Measurements from ENCODE around the gene SLC16A3.

SLC16A3 gene

DNA sequence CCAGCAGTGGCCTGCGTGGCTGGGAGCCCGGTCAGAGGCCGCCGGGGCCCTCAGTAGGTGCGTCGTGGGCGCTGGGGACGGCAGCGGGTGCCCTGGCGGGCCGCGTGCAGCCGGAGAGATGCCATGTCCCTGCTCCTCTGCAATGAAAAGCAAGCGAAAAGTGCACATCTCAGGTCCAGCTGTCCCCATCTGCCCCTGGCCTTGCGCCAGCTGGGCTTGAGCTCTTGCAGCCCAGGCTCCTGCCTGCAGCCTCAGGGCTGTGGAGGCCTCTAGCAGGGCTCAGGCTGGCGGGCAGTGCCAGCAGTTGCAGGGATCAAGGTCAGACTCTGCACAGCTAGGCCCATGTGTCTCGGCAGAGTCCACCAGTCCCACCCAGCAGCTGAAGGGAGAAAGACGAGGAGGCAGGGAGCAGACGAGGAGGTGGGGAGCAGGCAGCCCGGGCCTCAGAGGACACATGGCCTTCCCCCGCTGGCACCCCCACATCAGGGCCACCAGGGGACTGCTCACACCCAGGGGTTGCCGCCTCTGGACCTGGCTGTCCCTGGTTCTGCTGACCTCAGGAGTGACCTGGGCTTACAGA lies 11.2 kb downstream of the SLC16A3 start:
- DNase-seq (ENCODE audit: extremely low read depth, low read depth): no peak
- TF ChIP-seq, protein P1, sequence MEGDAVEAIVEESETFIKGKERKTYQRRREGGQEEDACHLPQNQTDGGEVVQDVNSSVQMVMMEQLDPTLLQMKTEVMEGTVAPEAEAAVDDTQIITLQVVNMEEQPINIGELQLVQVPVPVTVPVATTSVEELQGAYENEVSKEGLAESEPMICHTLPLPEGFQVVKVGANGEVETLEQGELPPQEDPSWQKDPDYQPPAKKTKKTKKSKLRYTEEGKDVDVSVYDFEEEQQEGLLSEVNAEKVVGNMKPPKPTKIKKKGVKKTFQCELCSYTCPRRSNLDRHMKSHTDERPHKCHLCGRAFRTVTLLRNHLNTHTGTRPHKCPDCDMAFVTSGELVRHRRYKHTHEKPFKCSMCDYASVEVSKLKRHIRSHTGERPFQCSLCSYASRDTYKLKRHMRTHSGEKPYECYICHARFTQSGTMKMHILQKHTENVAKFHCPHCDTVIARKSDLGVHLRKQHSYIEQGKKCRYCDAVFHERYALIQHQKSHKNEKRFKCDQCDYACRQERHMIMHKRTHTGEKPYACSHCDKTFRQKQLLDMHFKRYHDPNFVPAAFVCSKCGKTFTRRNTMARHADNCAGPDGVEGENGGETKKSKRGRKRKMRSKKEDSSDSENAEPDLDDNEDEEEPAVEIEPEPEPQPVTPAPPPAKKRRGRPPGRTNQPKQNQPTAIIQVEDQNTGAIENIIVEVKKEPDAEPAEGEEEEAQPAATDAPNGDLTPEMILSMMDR (IDR thresholded peaks at IDR 0.05; ENCODE audit: low read depth, low read length): no peak

DNA sequence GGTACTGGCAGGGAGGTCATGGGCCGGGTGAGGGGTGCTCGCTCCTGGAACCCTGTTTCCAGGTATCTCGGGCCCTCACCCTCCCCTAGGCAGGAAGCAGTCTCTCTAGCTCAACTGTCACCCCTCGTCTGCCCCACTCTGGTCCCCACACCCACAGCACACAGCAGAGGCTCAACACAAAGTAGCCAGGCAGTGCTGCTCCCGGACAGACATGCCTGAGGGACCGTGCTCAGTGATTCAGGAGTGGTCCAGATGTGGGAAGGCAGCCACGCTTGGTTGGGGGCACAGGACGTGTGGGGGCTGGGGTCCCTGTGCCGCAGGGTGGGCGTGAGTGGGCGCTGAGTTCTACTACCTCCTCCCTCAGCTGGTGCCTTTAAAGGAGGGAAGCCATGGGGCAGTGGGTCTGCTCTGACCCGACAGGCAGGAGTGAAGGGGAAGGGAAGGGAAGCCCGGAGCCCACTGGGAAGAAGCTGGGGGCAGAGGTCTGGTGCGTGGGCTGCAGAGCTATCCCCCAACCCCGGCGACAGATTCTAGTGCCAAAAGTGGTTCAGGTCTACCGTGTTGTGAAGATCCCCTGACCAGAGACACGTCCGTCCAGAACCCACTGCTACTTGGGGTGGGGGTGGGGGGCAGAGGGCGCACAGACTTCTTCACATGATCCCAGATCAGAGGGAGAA lies 11.8 kb downstream of the SLC16A3 start:
- no peak for DNase-seq (ENCODE audit: extremely low read depth, low read depth)
- TF ChIP-seq, protein P1 (IDR thresholded peaks at IDR 0.05; ENCODE audit: low read depth, low read length): no peak

DNA sequence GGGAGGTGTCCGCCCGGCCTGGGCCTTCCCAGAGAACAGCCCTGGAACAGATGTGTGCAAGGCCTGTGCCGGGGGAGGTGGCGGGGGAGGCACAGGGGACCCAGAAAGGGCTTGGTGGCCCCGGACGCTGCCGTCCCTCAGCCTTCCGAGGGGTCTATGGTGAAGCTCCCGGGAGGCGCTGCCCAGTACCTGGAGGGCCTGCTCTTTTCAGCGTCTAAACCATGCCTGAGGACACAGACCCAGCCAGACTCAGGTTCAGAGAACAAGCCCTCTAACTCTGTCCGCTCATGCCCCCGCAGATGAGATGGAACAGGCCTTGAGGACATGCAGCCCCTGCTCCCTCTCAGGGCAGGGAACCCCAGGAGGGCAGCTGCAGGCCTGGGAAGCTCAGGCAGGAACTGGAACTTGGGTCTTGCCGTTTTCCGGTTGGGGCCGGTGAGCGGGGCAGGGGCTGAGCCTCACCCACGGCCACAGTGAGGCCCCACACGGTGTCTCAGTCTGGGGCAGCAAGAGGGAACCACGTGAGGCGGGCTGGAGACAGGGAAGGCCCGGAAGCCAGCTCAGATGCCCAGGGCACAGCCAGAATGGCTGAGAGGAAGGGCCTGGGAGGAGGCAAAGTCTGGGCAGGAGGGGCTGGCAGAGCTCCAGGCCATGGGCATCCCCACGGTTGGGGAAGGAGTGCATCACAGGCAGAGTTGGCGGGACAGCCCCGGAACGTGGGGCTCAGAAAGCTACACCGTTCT lies 12.5 kb downstream of the SLC16A3 start:
- TF ChIP-seq, protein P1 (IDR thresholded peaks at IDR 0.05; ENCODE audit: low read depth, low read length): no peak
- DNase-seq (ENCODE audit: extremely low read depth, low read depth): no peak

DNA sequence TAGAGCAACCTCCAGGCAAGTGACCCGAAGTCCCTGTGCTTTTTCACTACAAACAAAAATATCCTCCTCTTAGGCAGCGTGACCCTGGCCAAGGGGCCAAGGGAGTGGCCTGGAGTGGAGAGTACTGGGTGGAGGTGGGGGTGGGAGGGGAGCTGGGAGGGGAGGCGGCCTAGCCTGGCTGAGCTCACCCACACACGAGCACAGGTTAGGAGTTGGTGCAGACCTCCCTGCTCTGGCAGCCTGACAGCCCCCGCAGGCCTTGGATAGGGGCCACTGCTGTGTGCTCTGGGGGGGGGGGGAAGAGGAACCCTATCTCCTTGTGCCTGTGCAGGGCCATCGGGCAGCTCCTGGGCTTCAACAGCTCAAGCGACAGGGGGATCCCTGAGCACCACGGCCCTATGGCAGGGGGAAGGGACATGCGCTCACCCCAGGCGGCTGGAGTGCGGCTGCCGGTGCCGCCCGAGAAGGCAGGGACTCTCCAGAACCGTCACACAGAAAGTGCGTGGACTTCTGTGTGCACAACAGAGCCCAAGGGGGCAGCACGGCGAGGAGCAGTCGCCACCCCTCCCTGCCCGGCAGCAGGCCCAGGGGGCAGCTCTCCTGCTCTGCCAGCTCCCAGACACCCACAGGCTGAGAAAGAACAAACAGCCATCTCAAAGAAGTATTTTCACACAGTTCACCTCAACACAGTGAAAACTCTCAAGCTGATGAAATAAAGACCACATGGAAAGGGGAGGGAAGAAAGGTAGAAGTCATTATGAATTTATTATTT lies 13.3 kb downstream of the SLC16A3 start:
- TF ChIP-seq, protein P1 (IDR thresholded peaks at IDR 0.05; ENCODE audit: low read depth, low read length): no peak
- no peak for DNase-seq (ENCODE audit: extremely low read depth, low read depth)

DNA sequence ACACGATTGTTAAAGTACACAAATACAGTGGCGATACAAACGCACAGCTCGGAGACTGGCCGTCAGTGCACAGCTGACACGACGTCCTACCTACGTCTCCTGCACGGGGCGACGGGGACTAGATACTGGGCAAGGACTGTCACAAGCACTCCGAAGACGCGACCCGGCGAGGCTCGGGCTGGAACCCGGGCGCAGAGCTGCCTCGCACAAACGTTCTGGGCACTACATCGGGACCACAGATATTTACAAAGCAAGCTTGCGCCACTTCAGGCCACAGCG lies 13.8 kb downstream of the SLC16A3 start:
- TF ChIP-seq, protein P1 (IDR thresholded peaks at IDR 0.05; ENCODE audit: low read depth, low read length): no peak
- no peak for DNase-seq (ENCODE audit: extremely low read depth, low read depth)

DNA sequence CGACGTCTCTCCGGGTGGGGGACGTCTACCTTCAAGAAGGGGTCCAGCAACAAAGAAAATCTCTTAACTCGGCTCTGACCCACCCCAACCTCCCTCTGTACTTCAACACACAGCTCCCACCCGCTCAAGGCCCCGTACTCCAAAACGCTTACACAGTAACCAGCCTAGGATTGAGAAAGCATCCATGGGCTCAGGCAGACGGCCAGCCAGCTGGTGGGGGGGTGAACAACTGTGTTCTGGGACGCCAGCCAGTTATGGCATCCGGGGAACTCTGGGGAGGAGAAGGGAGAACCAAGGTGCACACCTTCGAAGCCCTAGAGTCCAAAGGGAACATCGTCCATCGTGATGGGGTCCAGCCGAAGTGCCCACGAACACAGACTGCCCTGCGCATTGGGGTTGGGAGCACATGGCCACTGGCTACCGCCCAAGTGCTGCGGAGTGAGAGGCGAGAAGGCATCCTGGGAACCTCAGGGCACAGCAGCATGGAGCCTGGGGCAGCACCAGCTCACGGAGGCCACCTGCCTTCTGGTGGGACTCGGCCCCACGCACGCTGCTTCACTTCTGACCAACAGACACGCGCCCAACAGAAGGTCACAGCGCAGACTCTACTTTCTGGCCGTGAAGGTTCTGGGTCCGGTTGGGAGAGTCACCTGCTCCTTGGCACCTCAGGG lies 14.3 kb downstream of the SLC16A3 start:
- peak; percentile 63 for DNase-seq (ENCODE audit: extremely low read depth, low read depth)
- TF ChIP-seq, protein P1 (IDR thresholded peaks at IDR 0.05; ENCODE audit: low read depth, low read length): no peak

Data from AG09319 (cell line).